ENCODE data around the gene ZFX. TPM values are rescaled to one million over a fixed set of nuclear protein-coding genes. Genes with fewer than 3 reads are reported as not detected.

ZFX gene
- total and polyA plus RNA-seq, 4 experiments from 2014 or later = 33.7 to 72.2 (median 56.6) TPM

- POLR2A ChIA-PET (ENCODE audit: partially characterized antibody) = no interaction called here
- CTCF ChIA-PET (ENCODE audit: partially characterized antibody) = no interaction called here
- intact Hi-C loops (cut with micrococcal nuclease) = no loop called here
- H3K27ac ChIP-seq (ENCODE audit: low read depth, low read length) = no peak overlapping the region
- no peak overlapping the region for H3K4me3 ChIP-seq (ENCODE audit: low read length in 2 of 2)
- no peak for DNase-seq
- peaks cover 2 to 4% of the 10 kb centered on the region in 2 donors for H3K27me3 Mint-ChIP-seq
- peaks cover 0 to under 1% (median 0%) of the 10 kb centered on the region in 8 donors for H3K9me3 Mint-ChIP-seq
- no peaks in the 10 kb centered on the region for H3K27me3 ChIP-seq (ENCODE audit: insufficient read depth, low read length)
- H3K9me3 ChIP-seq (ENCODE audit: control insufficient read depth in 1 of 2, low read length in 2 of 2) = no peaks in the 10 kb centered on the region
- no peaks in the 10 kb centered on the region for H3K36me3 ChIP-seq (ENCODE audit: insufficient read depth, low read length)
- H3K4me3 Mint-ChIP-seq = no peak overlapping the region
- no peaks in the 10 kb centered on the region for H3K4me1 Mint-ChIP-seq
- peaks cover 0 to under 1% of the 10 kb centered on the region in 2 donors for H3K36me3 Mint-ChIP-seq
- H3K27ac Mint-ChIP-seq = no peak overlapping the region
- H3K4me1 ChIP-seq (ENCODE audit: insufficient read depth, low read length) = no peaks in the 10 kb centered on the region
These were observed 82.2 kb downstream of the ZFX start for GRCh38 chrX:24231641-24232179.

- Histone ChIP-seq H3K27ac (ENCODE audit: low read depth, low read length) (no peak overlapping the region), H3K27me3 (ENCODE audit: insufficient read depth, low read length) (no peaks in the 10 kb centered on the region), H3K4me1 (ENCODE audit: insufficient read depth, low read length) (no peaks in the 10 kb centered on the region), H3K9me3 (ENCODE audit: control insufficient read depth in 1 of 2, low read length in 2 of 2) (no peaks in the 10 kb centered on the region), H3K36me3 (ENCODE audit: insufficient read depth, low read length) (no peaks in the 10 kb centered on the region), H3K4me3 (ENCODE audit: low read length in 2 of 2) (no peak overlapping the region)
- Mint-ChIP-seq H3K4me1 (no peaks in the 10 kb centered on the region), H3K9me3 (no peaks in the 10 kb centered on the region), H3K4me3 (no peak overlapping the region), H3K36me3 (no peaks in the 10 kb centered on the region), H3K27ac (no peak overlapping the region), H3K27me3 (peaks cover 2 to 4% of the 10 kb centered on the region in 2 donors)
- DNase-seq = no peak
- ChIA-PET POLR2A (ENCODE audit: partially characterized antibody) (no interaction called here), CTCF (ENCODE audit: partially characterized antibody) (no interaction called here)
- intact Hi-C loops (cut with micrococcal nuclease) = no loop called here
These were observed 83.3 kb downstream of the ZFX start for GRCh38 chrX:24232796-24233195.

DNA sequence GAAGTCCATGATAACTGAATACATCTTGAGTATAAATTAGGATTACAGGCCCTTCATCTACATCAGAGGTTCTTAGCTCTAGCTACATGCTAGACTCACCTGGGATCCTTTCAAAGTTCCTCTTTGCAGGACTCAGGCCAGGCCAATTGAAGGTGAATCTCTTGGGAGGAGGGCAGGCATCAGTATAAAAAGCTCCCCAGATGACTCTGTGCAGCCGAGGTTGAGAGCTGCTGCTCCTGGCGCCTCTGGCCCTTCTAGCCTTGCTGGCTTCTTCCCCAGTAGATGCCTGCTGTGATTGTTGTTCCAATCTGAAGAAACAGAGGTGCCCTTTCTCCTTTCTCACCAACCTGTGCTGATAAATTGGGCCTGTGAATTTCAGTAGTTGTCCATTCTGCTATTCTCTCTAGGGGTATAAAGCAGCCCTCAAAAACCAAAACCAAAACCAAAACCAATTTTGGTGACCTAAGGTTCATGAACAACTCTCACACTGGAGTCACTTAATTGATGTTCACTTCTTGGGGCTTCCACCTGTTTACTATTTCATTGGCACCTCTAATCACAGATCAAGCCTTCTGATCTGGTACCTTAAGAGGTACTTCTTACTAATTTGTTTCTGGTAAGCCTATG is 85.7 kb downstream of the ZFX start:
- H3K27ac Mint-ChIP-seq = no peak overlapping the region
- Histone ChIP-seq H3K36me3 (ENCODE audit: insufficient read depth, low read length) (no peaks in the 10 kb centered on the region), H3K4me1 (ENCODE audit: insufficient read depth, low read length) (no peaks in the 10 kb centered on the region), H3K4me3 (ENCODE audit: low read length in 2 of 2) (no peak overlapping the region), H3K27me3 (ENCODE audit: insufficient read depth, low read length) (no peaks in the 10 kb centered on the region), H3K27ac (ENCODE audit: low read depth, low read length) (no peak overlapping the region), H3K9me3 (ENCODE audit: control insufficient read depth in 1 of 2, low read length in 2 of 2) (no peaks in the 10 kb centered on the region)
- no peaks in the 10 kb centered on the region for H3K9me3 Mint-ChIP-seq
- H3K4me1 Mint-ChIP-seq = no peaks in the 10 kb centered on the region
- ChIA-PET CTCF (ENCODE audit: partially characterized antibody) (no interaction called here), POLR2A (ENCODE audit: partially characterized antibody) (no interaction called here)
- no peaks in the 10 kb centered on the region for H3K36me3 Mint-ChIP-seq
- peak overlapping the region in 1 of 8 donors; percentile 17 for H3K4me3 Mint-ChIP-seq
- intact Hi-C loops (cut with micrococcal nuclease) = no loop called here
- no peak for DNase-seq
- H3K27me3 Mint-ChIP-seq = peaks cover 2 to 4% of the 10 kb centered on the region in 2 donors

DNA sequence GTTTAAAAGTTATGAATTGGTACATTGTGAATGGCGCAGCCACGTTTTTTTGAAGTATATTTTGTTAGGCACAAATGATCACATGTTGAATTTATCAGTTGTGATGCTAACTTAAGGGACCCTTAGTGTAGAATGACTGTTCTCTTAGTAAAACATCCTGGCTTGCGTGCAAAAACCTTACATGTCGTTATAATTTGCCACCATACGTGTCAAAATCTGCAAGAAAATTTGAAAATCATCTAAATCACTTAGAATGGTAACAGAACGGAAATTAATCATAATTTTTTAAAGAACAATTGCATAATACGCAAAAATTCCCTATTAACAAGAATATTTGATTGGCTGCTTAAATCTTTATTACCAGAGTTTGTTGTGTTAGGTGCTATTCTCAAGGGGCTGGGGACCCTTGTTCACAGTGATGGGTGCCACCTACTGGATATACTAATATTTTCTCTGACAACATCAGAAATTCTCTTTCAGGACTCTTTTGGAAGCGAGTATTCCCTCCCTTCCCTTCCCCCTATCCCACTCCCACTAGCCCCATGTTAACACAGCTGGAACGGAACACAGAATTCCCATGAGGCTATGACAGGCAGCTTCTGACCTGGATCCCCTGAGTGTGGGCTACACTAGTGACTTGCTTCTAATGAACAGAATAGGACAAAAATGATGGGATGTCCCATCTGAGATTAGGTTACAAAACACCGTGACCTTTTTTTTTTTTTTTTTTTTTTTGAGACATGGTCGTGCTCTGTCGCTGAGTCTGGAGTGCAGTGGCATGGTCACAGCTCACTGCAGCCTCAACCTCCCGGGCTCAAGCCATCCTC is 92.5 kb downstream of the ZFX start:
- Histone ChIP-seq H3K27me3 (ENCODE audit: insufficient read depth, low read length) (no peaks in the 10 kb centered on the region), H3K9me3 (ENCODE audit: control insufficient read depth in 1 of 2, low read length in 2 of 2) (no peaks in the 10 kb centered on the region), H3K4me3 (ENCODE audit: low read length in 2 of 2) (no peak overlapping the region), H3K36me3 (ENCODE audit: insufficient read depth, low read length) (no peaks in the 10 kb centered on the region), H3K27ac (ENCODE audit: low read depth, low read length) (no peak overlapping the region), H3K4me1 (ENCODE audit: insufficient read depth, low read length) (no peaks in the 10 kb centered on the region)
- peak in 4 of 5 donors; percentile 24 to 32 (median 30) for DNase-seq
- peak overlapping the region in 1 of 7 donors; percentile 19 for H3K27ac Mint-ChIP-seq
- no peaks in the 10 kb centered on the region for H3K36me3 Mint-ChIP-seq
- H3K9me3 Mint-ChIP-seq = no peaks in the 10 kb centered on the region
- CTCF ChIA-PET (ENCODE audit: partially characterized antibody) = interaction anchor here (0.7 to 2.2 kb wide), 9 partner anchors 8 to 340 kb away, joined by 3 to 11 read pairs (median 3); partner anchors contain the start of gene EIF2S3
- intact Hi-C loops (cut with micrococcal nuclease) = loop anchor here (1.0 kb wide), 2 partner anchors 161 to 335 kb away; partner anchors contain the start of gene APOO
- no peak overlapping the region for H3K4me3 Mint-ChIP-seq
- no peaks in the 10 kb centered on the region for H3K27me3 Mint-ChIP-seq
- no peaks in the 10 kb centered on the region for H3K4me1 Mint-ChIP-seq
- POLR2A ChIA-PET (ENCODE audit: partially characterized antibody) = interaction anchor here (0.9 kb wide), 1 partner anchor 334 kb away, joined by 4 read pairs; no protein-coding TSS in a partner anchor

DNA sequence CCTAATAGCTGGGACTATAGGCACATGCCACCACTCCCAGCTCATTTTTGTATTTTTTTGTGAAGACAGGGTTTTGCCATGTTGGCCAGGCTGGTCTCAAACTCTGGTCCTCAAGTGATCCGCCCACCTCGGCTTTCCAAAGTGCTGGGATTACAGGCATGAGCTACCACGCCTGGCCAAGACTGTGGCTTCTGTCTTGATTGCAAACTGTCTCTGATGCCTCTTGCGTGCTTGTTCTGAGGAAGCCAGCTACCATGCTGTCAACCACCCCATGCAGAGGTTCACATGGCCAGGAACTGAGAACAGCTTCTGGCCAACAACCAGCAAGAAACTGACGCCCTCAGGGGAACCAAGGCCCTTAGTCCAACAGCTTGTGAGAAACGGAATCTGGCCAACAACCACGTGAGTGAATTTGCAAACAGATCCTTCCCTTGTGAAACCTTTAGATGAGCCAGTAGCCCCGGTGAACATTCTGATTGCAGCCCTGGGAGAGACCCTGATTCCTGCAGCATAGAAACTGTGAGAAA is 93.2 kb downstream of the ZFX start:
- DNase-seq = no peak

GRCh38 chrX:24243188-24243587 is 93.7 kb downstream of the ZFX start:
- Mint-ChIP-seq H3K27ac (no peak overlapping the region), H3K27me3 (no peaks in the 10 kb centered on the region), H3K9me3 (no peaks in the 10 kb centered on the region), H3K4me3 (no peak overlapping the region), H3K4me1 (no peaks in the 10 kb centered on the region), H3K36me3 (no peaks in the 10 kb centered on the region)
- ChIA-PET POLR2A (ENCODE audit: partially characterized antibody) (no interaction called here), CTCF (ENCODE audit: partially characterized antibody) (interaction anchor here (0.5 to 2.2 kb wide), 4 partner anchors 9 to 186 kb away, joined by 3 to 11 read pairs (median 3); no protein-coding TSS in a partner anchor)
- no peaks in the 10 kb centered on the region for H3K9me3 ChIP-seq (ENCODE audit: control insufficient read depth in 1 of 2, low read length in 2 of 2)
- no peak overlapping the region for H3K4me3 ChIP-seq (ENCODE audit: low read length in 2 of 2)
- no peaks in the 10 kb centered on the region for H3K4me1 ChIP-seq (ENCODE audit: insufficient read depth, low read length)
- DNase-seq = no peak
- no peaks in the 10 kb centered on the region for H3K27me3 ChIP-seq (ENCODE audit: insufficient read depth, low read length)
- H3K27ac ChIP-seq (ENCODE audit: low read depth, low read length) = no peak overlapping the region
- intact Hi-C loops (cut with micrococcal nuclease) = no loop called here
- H3K36me3 ChIP-seq (ENCODE audit: insufficient read depth, low read length) = no peaks in the 10 kb centered on the region

More for the DNA sequence above, 93.2 kb downstream of the ZFX start:
- H3K27me3 Mint-ChIP-seq = no peaks in the 10 kb centered on the region
- no peaks in the 10 kb centered on the region for H3K4me1 ChIP-seq (ENCODE audit: insufficient read depth, low read length)
- no peaks in the 10 kb centered on the region for H3K36me3 ChIP-seq (ENCODE audit: insufficient read depth, low read length)
- no peaks in the 10 kb centered on the region for H3K36me3 Mint-ChIP-seq
- H3K4me3 Mint-ChIP-seq = no peak overlapping the region
- H3K27me3 ChIP-seq (ENCODE audit: insufficient read depth, low read length) = no peaks in the 10 kb centered on the region
- H3K9me3 ChIP-seq (ENCODE audit: control insufficient read depth in 1 of 2, low read length in 2 of 2) = no peaks in the 10 kb centered on the region
- H3K4me1 Mint-ChIP-seq = no peaks in the 10 kb centered on the region
- CTCF ChIA-PET (ENCODE audit: partially characterized antibody) = interaction anchor here (0.7 to 2.2 kb wide), 7 partner anchors 9 to 341 kb away, joined by 3 to 11 read pairs (median 3); partner anchors contain the start of gene EIF2S3
- POLR2A ChIA-PET (ENCODE audit: partially characterized antibody) = interaction anchor here (0.9 kb wide), 1 partner anchor 334 kb away, joined by 4 read pairs; no protein-coding TSS in a partner anchor
- H3K27ac ChIP-seq (ENCODE audit: low read depth, low read length) = no peak overlapping the region
- intact Hi-C loops (cut with micrococcal nuclease) = loop anchor here (1.0 kb wide), 2 partner anchors 161 to 335 kb away; partner anchors contain the start of gene APOO
- no peaks in the 10 kb centered on the region for H3K9me3 Mint-ChIP-seq
- no peak overlapping the region for H3K4me3 ChIP-seq (ENCODE audit: low read length in 2 of 2)
- no peak overlapping the region for H3K27ac Mint-ChIP-seq

- no peak overlapping the region for H3K4me3 ChIP-seq (ENCODE audit: low read length in 2 of 2)
- Mint-ChIP-seq H3K27ac (peak overlapping the region in 1 of 7 donors; percentile 23), H3K9me3 (no peaks in the 10 kb centered on the region), H3K4me3 (no peak overlapping the region), H3K27me3 (no peaks in the 10 kb centered on the region), H3K36me3 (no peaks in the 10 kb centered on the region), H3K4me1 (no peaks in the 10 kb centered on the region)
- no peak overlapping the region for H3K27ac ChIP-seq (ENCODE audit: low read depth, low read length)
- intact Hi-C loops (cut with micrococcal nuclease) = no loop called here
- no peaks in the 10 kb centered on the region for H3K27me3 ChIP-seq (ENCODE audit: insufficient read depth, low read length)
- ChIA-PET POLR2A (ENCODE audit: partially characterized antibody) (interaction anchor here (0.7 kb wide), 1 partner anchor 265 kb away, joined by 3 read pairs; no protein-coding TSS in a partner anchor), CTCF (ENCODE audit: partially characterized antibody) (interaction anchor here (0.5 to 2.2 kb wide), 2 partner anchors 39 to 163 kb away, joined by 3 to 11 read pairs; no protein-coding TSS in a partner anchor)
- H3K4me1 ChIP-seq (ENCODE audit: insufficient read depth, low read length) = no peaks in the 10 kb centered on the region
- H3K36me3 ChIP-seq (ENCODE audit: insufficient read depth, low read length) = no peaks in the 10 kb centered on the region
- DNase-seq = no peak
- H3K9me3 ChIP-seq (ENCODE audit: control insufficient read depth in 1 of 2, low read length in 2 of 2) = no peaks in the 10 kb centered on the region
These were observed 94.2 kb downstream of the ZFX start for GRCh38 chrX:24243692-24244091.

Data from CD4-positive, alpha-beta memory T cell (primary cell).